DOHH2 (cell line): Measurements from ENCODE around the gene KRT2.

ENCODE experiments used
- CTCF ChIP-seq: fragments of 200-600 bp; sonication (generic); IDR thresholded peaks from one replicate; pipeline ENCODE4 v1.5.1; 2014; ENCODE audit warnings: antibody characterized with exemption, mild to moderate bottlenecking, low read depth, low read length; ENCODE audit not compliant: poor library complexity, severe bottlenecking
- EZH2phosphoT487 ChIP-seq: fragments of 200-600 bp; sonication (generic); IDR thresholded peaks from 2 replicates; pipeline ENCODE4 v1.6.1; 2017; ENCODE audit warnings: borderline replicate concordance, mild to moderate bottlenecking, antibody characterized with exemption, low read length, moderate library complexity, mixed read lengths

GRCh38 chr12:52645982-52646381, 6.0 kb downstream of the KRT2 start:
- no peak for TF ChIP-seq CTCF
- TF ChIP-seq EZH2phosphoT487, result no peak
